GM19238 (cell line): Measurements from ENCODE around the gene ILK.

Experiments used
- DNase-seq: peaks from one replicate; pipeline ENCODE4 v3.0.0; 2011; ENCODE audit warnings: low spot score; ENCODE audit not compliant: insufficient read length

The ILK gene

DNA sequence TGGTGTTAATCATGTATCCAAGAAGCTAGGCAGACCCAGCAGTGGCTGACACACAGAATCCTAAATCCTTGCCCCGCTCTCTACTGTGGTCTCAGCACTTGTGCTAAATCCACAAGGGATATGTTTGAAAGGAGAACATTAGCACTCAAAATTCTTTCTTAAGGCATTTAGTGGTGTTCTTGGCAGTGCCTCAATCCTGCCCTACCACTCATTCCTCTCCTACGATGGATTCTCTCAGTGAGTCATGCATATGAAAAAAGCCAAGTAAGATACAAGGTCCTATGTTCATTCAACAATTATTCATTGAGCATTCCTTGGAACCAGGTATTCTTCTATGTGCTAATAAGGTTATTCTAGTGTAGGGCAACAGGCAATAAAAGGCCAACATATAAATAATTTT lies 31.4 kb upstream of the ILK start:
- DNase-seq, result no peak

DNA sequence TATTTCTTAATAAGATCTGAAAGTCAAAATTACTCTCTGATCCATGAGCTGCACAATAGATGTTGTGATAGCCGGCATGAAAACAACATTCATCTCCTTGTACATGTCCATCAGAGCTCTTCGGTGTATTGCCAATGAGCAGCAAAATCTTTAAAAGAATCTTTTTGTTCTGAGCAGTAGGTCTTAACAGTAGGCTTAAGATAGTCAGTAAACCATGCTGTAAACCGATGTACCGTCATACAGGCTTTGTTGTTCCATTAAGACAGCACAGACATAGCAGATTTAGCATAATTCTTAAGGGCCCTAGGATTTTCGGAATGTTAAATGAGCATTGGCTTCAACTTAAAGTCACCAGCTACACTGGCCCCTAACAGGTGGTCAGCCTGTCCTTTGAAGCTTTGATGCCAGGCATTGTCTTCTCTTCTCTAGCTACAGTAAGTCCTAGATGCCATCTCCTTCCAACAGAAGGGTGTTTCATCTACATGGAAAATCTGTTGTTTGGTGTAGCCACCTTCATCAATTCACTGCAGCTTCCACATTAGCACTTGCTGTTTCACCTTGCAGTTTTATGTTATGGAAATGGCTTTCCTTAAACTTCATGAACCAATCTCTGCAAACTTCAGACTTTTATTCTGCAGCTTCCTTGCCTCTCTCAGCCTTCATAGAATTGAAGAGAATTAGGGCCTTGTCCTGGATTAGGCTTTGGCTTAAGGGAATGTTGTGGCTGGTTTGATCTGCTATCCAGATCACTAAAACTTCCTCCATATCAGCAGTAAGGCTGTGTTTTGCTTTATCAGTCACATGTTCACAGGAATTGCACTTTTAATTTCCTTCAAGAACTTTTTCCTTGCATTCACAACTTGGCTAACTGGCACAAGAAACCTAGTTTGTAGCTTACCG lies 28.5 kb upstream of the ILK start:
- DNase-seq, result no peak

- DNase-seq, result no peak
Measured at GRCh38 chr11:6576471-6577373, 26.9 kb upstream of the ILK start.

- DNase-seq, result no peak
Measured at GRCh38 chr11:6578134-6578533, 25.4 kb upstream of the ILK start.

DNA sequence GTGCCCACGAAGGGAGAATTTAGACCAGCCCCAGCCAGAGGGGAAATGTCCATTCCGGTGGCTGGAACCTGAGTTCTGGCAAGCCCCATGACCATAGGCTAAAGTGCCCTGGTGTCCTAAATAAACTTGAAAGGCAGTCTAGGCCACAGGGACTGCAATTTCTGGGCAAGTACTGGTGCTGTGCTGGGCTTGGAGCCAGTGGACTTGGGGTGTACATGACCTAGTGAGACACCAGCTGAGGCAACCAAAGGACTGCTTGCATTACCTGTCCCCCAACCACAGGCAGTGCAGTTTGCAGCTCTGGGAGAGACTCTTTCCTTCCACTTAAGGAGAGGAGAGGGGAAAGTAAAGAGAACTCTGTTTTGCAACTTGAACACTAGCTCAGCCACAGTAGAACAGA lies 23.9 kb upstream of the ILK start:
- DNase-seq, result no peak

- DNase-seq, result no peak
Measured at GRCh38 chr11:6583584-6583983, 20.0 kb upstream of the ILK start.

GRCh38 chr11:6584528-6584927 lies 19.0 kb upstream of the ILK start:
- DNase-seq, result no peak

DNA sequence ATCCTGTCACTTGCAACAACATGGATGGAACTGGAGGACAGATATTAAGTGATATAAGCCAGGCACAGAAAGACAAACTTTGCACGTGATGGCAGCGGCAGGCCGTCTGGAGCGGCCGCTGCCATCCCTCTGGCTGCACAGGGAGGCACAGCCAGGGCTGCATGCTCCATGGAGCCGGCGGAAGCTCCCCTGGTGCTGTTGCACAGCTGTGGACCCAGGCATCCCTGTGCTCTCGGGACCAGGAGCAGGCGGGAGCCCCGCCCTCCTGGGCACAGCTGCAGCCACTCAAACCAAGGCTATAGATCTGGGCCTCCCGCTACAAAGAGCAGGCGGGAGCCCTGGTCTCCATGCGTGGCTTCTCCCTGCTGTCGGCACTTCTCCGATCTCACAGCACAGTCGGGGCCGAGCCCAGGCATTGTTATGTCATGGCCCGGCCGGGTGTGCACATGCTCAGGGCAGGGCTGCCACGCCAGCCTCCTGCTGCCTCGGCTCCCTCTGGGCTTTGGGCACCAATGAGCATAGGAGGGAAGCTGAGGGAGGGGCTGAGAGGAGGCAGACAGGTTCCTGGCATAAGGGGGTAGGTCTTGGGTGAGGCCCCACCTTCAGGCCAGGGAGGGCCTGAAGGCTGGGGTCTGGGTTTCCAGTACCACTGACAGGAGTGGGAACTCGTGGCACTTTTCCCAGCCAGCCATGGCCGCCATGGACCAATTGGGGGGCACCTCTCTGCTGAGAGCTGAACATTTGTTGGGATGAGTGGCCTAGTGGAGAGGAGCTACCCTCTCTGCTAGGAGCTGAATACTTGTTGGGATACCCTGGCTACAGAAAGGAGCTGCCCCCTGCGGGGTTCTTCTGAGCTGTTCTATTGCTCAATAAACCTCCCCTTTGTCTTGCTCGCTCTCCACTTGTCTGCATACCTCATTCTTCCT lies 16.9 kb upstream of the ILK start:
- DNase-seq, result no peak

DNA sequence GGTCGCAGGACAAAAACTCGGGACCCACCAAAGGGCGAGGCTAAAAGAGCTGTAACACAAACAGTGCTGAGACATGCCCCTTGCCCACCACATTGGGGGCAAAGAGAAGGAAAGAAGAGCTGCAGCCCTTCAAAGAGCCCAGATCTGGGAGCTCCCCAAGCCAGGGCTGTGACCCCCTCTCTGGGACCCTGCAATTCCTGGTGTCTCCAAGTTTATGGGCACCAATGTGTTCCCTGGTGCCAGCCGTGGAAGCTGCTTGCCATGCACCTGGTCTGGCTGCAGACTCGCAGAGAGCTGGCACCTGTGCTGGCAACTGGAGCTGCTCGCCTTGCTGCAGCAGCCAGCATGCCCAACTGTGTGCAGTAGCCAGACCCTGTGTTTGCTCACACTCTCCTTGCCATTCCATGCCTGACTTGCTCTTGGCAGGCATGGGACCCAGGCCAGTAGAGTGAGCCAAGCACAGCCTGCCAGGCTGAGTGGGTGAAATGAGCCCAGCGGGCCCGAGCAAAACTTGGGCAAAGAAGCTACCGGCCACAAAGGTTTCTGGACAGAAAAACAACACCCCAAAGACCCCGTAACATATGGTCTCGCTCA lies 16.1 kb upstream of the ILK start:
- DNase-seq, result no peak

- DNase-seq, result no peak
Measured at GRCh38 chr11:6588018-6588417, 15.6 kb upstream of the ILK start.

DNA sequence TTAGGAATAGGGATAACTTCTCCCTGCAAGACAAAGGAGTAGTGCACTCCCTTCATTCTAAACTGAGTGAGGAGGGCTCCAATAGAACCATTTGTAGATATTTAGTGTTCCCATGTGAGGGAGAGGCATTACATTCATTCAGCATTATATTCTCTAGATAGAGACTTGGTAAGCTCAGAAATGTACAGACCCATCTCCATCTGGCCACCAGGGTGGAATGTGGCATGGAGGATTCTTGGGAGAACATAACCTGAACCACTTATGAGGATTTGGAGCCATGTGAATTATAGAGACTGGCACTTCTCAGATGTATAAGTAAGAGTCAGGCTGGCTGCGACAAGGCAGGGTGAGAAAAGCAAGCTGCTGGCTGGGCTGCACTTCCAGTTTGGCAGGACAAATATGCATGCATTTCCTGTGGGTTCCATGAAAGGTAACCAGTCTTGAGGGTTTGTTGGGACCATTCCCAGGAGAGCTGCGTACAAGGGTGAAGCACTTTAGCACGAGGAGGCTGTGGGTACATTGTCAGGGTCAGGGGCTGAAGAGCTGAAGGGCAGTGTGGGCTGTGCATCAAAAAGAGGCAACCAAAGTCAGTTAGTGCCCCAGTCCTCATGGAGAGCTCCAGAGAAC lies 9.3 kb upstream of the ILK start:
- no peak for DNase-seq

- DNase-seq, result no peak
Measured at GRCh38 chr11:6596239-6596877, 7.2 kb upstream of the ILK start.

- DNase-seq, result no peak
Measured at GRCh38 chr11:6598555-6598954, 5.0 kb upstream of the ILK start.

DNA sequence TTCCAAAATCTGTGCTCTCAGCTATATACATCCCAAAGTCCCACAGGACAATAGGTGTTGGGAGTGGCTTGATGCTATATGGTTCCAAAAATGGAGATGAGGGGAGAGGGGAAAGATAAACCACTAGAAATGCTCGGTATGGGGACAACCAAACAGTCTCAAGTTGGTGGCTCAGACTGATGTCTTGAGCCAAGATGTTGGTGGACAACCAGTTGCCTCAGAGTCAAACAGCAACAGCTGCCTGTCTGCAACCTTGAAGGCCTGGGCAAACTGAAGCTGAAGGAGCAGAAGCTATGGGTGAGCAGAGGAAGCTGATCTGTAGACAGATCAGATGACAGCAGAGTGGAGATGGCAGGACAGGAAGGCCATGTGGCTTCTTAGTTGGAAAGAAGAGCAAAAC lies 4.1 kb upstream of the ILK start:
- no peak for DNase-seq

DNA sequence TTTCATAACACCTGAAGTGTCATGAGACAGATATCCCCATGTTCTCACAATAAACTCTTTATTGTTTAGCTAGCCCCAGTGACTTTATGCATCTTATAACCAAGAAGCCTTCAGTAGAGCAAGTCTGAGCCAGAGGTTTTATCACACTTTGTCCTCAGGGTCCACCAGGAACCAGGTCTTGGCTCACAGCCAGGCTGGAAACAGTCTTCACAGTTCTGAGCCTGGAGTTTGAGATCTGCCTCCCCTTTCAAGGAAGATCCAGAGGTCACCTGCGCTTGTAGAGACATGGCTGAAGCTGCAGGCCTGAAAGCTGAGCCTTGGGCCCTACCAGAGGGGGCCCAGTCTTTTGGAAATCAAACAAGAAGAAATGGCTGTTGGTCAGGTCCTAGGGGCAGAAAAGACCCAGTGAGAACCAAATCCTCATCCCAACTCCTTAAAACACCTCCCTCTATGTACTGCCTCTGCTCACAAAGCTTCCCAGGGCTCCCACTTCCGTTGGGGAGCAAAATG lies 3.6 kb upstream of the ILK start:
- DNase-seq, result no peak

- DNase-seq, result no peak
Measured at GRCh38 chr11:6601041-6601461, 2.5 kb upstream of the ILK start.

DNA sequence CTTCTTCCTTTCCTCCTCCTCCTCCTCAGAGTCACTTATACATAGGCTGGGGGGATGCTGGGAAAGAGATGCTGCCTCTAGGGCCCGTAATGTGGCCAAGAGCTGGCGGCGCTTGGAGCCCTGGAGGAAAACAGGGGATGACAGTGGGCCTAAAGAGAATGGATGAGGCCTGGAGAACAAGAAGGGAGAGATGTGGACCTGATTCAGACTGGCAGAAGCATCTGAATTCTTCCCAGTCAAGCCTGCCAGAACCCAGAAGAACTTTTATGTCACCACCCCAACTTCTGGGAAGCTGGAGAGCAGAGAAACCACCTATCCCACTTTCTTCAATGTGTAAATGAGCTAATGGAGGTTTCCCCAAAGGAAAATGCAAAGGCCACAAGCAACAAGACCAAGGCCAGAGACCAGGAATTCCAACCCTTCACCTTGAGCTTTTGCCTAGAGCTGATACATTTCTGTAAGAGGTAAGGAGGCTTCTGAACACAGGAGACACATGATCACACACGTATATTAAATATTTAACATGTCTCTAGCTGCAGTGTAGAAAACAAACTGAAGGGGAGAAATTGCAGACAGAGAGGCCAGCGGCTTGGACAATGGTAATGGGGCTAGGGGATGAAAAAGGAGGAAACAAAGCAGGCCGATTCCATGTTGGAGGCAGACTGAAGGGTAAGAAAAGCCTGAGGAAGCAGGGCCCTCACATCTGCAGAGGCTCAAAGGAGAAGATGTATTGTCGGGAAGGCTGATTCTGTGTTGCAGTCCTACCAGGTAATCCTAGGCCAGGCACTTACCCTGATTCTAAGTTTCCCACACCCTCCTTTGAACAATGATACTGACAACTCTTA lies 1.3 kb upstream of the ILK start:
- DNase-seq, result no peak

DNA sequence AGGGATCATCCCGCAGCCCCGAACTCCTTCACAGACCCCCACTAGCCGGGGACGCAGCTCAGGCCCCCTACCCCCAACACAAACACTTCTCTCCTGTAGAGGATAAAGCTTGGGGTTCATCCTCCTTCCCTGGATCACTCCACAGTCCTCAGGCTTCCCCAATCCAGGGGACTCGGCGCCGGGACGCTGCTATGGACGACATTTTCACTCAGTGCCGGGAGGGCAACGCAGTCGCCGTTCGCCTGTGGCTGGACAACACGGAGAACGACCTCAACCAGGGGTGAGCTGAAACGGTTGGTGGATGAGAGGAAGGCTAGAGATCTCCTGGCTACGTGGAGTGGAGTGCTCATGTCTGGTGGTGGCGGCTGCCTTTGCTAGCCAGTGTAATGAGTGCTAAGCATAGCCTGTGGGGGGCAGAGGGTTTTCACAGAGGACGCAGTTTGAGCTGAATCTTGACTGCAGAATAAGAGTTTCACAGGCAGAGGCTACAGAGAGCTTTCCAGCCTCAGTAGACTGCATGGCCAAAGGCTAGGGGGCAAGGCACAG lies 580 bp downstream of the ILK start:
- DNase-seq, result peak; percentile 54

DNA sequence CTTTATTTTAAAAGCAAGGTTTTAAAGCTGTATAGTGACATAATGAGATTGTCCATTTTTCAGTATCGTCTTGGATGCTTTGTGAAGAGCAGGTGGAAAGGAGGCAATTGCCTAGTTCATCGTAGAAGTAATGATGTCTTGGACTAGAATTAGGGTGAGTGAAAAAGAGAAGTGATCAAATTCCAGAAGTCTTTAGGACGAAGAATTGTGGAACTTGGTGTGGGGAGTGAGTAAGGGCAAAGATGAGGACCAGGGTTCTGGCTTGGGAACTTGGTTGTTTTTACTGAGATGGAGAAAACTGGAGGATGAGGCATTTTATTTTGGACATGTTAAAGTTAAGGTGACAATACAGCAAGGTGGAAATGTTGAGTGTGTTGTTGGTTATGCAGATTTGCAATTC lies 1.2 kb downstream of the ILK start:
- no peak for DNase-seq
